Uterus (tissue), 4 donors: ENCODE measurements around the gene CRB1. TPM values are rescaled to one million over a fixed set of nuclear protein-coding genes. Genes with fewer than 3 reads are reported as not detected.

Experiments used
- small RNA-seq: library from RNA; depleted of rRNA; stranded (forward); fragments of <200 nt; gene quantifications from one replicate; pipeline ENCODE3, GENCODE V24; 2016
- total RNA-seq, 4 donors: library from RNA; depleted of rRNA in 3 of 4; stranded (reverse); fragments of >200 nt in 3 of 4; gene quantifications; one replicate each; pipeline versions ENCODE4 v1.1.0 to v1.2.4, GENCODE V29; 2014 to 2023
- donor health status: DM: yes; HTN: yes; CAD: no.

CRB1 gene
- total RNA-seq, 4 donors from 2014 or later = 0.55 to 1.0 TPM; not detected in 2

Small RNA genes within 50 kb of the gene (small RNA-seq; reads per million reads assigned to genes)
- gene MRPS21P3 = not detected

Other genes starting within 250 kb of the CRB1 start
- not detected for gene F13B, start 201.0 kb upstream of the CRB1 start, total RNA-seq
- 10 to 100 TPM in 1 of 4 donors, under 1 TPM in 2, not detected in 1; under 0.01 to 38.0 (median 0.12) TPM for gene ASPM, start 121.6 kb upstream of the CRB1 start, total RNA-seq
- gene ZBTB41, start 67.0 kb upstream of the CRB1 start, total RNA-seq = 10 to 100 TPM; 10.6 to 48.2 (median 19.1) TPM